Left cardiac atrium (tissue), 4 donors: Measurements from ENCODE around the gene ADM2. TPM values are rescaled to one million over a fixed set of nuclear protein-coding genes. Genes with fewer than 3 reads are reported as not detected.

Experiments used
- ATAC-seq, 2 donors: fragments of 200-7000 bp; cut with Tn5 transposase; one replicate each; pipeline ENCODE4 v1.9.1; 2020; ENCODE audit warnings: mild to moderate bottlenecking in 2 of 2, moderate library complexity in 2 of 2
- DNase-seq: peaks from one replicate; pipeline ENCODE4 v3.0.0-alpha.2; 2020
- intact Hi-C, 2 donors: fragments of 100-400 bp; cut with DNase I; formaldehyde crosslinking; loops; one replicate each; pipeline versions ENCODE4 v1.14.1 to v1.15.1; 2022 to 2023
- total RNA-seq, 2 donors: library from RNA; stranded (reverse); fragmentation: NEBNext Ultra II Directional; extraction: Animal tissue kit (Norgen Biotek cat#: 25700); gene quantifications; one replicate each; pipeline ENCODE4 v1.2.1, GENCODE V29; 2021
- donor health status: DM: no; HTN: yes; CAD: no.
- donor health status: DM: no; HTN: yes; CAD: no; lungs with severe emphysema.
- donor health status: DM: yes; HTN: yes; CAD: no.
- donor health status: Dilated cardiomyopathy.

Gene ADM2
- total RNA-seq, 2 donors from 2014 or later = 0.15 to 0.52 TPM

DNA sequence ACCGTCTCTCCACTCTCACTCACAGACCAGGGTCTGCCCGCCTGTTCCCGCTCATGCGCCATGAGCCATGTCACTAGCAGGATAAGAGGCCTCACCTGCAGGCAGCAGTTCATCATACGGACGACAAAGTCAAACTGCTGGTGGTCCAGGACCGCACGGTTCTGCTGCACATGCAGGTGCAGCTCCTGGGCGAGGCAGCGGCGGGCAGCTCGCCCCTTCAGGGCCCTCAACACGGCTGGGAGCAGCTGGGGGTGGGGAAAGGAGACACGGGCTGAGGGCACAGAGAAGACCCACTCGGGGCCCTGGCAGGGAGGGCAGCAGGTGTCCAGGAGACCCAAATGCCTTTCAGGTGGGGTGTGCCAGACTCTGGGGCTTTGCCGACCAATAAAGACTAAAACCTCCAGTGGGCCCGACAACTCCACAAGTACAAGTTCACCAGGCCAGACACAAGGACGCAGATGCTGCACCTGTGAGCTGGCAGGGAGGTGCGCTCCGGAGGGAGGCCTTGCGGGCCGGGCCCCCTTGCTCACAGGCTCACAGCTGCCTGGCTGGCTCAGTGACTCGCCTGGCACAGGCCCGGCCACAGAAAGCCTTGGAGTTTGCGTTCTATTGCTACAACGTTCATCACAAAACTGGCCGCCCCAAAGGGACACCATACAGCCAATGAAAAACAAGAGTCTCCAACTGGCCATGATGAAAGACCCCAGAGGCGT is 18.0 kb upstream of the ADM2 start:
- intact Hi-C loops = no loop called here
- DNase-seq (no peak), ATAC-seq (no peak)

DNA sequence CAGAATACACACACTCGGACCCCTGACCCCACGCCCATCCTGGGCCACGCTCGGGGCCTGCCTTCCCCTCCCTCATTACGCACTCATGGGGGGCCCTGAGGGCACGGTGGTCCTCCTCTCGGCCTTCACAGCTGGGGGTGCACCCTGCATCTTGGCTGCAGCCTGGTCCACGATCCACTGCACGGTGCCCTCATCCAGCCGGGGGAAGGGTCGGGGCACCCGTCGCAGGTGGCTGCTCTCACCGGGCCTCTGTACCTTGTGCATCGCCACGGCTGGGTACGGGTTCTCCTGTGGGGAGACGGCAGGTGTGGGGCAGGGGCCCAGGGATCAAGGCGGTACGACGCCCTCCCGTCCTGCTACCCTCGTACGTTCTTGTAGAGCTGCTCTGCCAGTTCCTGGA is 16.9 kb upstream of the ADM2 start:
- intact Hi-C loops = no loop called here
- no peak for DNase-seq

DNA sequence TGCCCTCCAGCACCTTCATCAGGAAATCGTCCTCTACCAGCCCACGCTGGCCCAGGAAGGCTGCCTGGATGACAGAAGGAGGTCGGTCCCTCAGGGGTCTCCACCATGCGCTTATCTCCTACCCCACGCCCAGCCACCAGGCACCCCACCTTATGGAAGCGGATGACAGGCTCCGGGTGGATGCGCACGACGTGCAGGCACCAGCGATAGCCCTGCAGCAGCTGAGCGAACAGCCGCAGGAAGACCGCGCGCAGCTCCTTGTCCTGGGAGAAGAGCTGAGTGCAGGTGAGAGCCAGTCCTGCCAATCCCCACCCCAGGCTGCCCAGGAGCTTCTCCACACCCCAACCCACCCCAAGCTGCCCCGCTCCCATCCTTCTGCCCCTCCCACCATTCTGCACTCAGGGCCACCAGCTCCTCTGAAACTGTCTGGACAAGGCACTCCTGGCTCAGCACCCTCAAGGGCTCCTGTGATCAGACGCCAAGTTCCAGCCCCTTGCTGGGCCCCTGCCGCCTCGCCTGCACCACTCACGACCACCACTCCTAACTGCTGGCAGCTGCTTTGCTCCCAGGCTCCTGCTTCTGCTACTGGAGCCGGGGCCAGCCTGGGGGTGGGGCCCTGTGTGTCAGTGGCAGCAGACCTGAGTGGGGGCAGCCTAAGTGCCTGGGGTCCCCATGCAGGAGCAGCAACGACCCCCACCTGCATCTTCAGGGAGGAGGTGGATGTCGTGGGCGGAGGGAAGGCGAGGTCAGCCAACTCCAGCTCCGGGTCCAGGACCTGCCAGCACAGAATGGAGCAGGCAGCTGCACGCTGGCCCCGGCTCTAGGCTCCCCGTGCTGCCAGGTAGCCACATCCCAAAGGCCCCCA is 16.0 kb upstream of the ADM2 start:
- ATAC-seq (no peak), DNase-seq (no peak)
- intact Hi-C loops = no loop called here

More for the DNA sequence above, 16.9 kb upstream of the ADM2 start:
- no peak for ATAC-seq

DNA sequence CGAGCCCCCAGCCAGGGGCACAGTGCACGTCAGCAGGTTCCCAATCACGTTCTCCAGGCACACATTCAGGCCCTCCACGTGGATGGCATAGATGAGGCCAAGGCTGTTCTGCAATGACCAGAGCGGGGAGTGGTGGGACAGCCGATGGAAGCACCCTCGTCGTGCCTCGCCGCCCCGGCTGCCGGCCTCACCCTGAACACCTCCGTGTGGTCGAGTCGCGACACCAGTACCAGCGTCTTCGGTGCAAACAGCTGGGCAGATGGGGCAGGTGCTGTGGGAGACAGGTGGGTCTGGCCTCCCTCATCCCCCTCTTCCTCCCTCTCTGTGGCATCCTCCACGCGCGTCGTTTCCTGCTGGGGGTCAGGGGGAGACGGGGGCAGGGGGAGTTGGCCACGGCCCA is 14.0 kb upstream of the ADM2 start:
- no peak for DNase-seq
- ATAC-seq = no peak
- intact Hi-C loops = no loop called here

GRCh38 chr22:50467773-50468440 is 13.4 kb upstream of the ADM2 start:
- no peak for DNase-seq
- intact Hi-C loops = no loop called here
- no peak for ATAC-seq

GRCh38 chr22:50468626-50469025 is 12.7 kb upstream of the ADM2 start:
- intact Hi-C loops = no loop called here
- ATAC-seq = no peak
- DNase-seq = no peak

DNA sequence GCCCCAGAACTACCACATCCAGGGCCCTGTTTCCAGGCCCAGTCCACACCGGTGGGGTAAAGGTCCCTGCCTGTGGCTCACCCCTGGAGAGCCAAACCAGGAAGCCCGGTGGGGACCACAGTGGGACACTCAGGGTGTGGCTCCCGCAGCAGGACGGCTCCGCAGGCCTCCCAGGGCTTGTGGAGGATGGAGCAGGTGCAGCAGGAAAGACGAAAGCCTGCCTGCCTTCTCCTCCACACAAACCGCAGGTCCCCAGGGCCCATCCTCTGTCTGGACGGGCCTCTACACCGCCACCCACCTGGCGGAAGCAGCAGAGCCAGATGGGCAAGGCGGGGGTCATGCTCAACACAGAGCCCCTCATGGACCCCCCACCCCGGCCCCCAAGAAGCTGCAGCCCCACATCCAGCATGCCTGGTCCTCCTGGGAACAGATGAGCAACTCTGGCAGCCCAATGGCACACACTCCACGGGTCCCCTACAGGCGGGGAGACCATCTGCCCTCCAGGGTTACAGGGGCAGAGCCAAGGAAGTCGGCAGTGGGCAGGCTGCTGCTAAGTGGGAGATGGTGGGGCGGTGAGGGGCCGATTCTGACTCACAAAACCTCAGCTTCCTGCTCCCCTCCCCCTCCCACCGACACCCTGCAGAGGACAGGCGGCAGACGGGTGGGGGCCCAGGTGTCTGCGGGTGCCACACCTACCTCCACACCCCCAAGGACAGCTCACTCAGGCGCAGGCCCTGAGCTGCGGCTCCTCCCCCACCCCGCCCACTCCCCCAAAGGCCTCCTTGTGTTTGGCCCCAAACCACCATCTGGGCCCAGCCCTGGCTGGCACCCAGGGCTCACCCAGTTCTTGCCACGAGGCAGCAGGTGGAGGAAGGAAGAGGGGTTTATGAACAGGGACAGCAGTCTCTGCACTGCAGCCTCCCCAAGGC is 11.7 kb upstream of the ADM2 start:
- ATAC-seq (peak; percentile 43 to 56), DNase-seq (peak; percentile 74)
- intact Hi-C loops = no loop called here

DNA sequence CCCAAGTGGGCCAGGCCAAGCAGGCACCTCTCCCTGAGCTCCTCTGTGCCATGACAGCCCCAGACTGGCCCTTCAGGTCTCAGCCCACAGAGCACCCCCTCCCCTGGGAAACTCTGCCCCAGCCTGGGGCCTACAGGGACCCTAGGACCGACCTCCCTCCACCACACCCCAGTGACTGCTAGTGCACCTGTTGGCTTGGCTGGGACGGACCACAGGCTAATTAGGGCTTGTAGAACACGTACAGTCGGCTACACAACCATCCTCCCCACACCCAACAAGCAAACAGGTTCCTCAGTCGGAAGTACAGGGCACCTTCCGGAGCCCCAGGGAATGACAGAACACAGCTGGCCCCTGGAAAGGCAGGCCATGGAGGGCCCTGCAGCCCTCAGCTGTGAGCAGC is 10.9 kb upstream of the ADM2 start:
- intact Hi-C loops = no loop called here
- no peak for ATAC-seq
- no peak for DNase-seq

DNA sequence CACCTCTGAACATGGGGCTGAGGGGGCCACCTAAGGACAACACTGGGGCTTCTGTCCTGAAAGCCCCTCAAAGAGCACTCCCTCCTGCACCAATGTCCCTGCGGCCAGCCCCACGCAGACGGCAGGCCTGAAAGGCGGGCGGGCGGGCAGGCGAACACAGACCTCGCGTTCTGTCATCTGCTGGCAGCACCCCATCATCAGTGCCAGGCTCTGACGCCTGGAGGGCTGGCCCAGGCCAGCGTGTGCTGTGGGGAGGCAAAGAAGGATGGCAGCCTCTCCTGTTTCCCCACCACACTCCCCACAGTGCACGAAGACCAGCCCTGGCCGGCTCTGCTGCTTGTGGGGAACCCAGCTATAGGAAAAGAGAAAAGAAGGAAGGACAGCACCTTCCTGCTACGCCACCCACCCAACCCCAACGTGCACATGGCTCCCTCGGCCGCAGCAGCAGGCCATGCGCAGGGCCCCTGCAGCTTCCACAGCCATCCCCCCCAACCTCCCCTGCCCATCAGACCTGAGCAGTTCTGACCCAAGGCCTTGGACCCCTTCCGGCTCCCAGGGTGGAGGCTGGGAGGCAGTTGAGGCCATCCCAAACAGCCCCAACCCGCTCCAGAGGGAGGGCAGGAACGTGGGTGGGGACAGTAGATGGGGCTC is 10.0 kb upstream of the ADM2 start:
- DNase-seq = no peak
- no peak for ATAC-seq
- intact Hi-C loops = no loop called here

- ATAC-seq = no peak
- intact Hi-C loops = no loop called here
- no peak for DNase-seq
These were observed 9.4 kb upstream of the ADM2 start for GRCh38 chr22:50471962-50472361.

DNA sequence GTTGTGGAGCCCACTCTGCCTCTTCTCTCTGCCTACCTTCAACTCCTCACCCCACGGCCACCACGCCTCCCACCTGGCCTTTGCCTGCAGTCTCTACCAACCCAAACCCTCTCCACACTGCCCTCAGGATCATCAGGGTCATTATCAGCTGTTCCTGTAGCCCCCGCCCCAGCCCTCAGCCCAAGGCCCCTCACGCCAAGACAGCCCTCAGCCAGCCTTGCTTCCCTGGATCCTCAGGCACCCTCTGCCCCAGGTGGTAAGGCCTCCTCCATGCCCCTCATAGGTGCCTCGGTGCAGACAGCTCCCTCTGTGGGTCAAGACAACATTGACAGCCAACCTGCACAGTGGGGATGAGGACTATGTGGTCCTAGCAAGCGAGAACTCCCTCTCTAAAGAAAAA is 8.3 kb upstream of the ADM2 start:
- intact Hi-C loops = no loop called here
- no peak for DNase-seq
- ATAC-seq = no peak

DNA sequence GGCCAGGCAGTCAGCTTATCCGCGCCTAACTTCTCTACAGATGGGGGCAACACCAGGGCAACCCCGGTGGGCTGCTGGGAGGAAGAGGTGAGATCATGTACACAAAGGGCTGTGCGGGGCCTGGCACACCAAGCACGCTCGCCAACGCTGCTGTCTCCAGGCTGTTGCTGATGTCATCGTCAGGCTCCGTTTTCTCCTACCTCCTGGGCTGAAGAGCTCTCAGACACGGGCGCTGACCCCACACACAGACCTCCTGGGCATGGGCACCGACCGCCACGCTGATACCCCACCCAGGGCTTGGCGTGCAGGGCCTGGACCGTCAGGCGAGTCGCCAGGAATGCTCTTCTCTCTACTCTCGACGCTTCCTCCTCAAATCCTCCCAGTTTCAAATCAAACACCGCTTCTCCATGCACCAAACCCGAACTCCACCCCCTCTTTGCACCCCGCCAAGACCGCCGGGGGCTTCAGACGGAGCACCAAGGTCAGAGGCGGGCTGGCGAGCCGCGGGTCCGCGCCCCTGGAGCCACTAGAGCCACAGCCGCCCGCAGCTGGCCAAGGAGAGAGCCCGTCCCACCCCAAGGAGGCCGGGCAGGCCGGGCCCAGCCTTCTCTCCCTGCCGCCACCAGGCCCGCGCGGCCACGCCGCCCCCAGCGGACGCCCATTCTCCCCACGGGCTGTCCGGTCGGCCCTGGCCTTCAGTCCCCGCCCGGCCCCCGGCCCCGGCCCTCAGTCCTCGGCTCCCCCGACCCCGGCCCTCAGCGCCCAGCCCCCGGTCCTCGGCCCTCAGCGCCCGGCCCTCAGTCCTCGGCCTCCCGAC is 7.3 kb upstream of the ADM2 start:
- ATAC-seq (peak; percentile 42 to 43), DNase-seq (no peak)
- intact Hi-C loops = no loop called here

DNA sequence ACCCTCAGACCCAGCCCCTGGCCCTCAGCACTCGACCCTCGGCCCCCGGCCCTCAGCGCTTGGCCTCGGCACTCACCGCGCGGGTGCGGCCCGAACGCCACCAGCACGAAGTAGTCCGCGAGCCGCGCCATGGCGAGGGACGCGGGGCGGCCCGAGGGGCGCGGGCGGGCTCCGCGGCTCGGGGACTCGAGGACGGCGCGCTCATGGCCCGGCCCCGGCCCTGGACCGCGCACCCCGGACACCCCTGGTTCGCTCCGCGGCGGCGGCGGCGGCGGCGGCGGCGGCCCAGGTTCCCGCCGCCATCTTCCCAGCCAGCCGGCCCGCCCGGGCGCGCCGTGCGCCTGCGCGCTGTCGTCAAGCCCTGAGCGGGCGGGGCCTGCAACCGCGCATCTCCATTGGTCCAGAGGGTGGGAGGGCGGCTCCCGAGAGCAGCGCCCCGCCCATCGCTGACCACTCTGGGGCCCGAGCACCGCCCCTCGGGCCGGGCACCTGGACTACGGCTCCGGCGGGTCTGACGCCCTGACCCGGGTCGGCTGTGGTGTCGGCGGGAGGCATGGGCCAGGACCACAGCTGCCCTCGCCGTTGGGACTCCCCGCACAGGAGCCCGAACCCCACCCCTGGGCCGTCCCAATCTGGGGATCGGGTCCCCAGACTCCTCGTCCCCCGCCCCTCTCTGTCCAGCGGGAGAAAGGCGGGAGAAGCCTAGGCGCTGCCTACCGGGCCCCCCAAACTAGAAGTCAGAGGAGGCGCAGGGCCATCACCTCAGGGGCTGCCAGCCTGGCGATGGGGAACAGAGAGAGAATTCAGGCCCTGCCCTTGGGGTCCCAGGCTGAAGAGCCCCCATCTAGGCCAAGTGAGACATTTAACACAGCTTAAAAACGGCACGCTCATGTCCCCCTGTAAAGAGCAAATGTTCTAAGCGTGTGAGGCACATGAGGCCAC is 6.4 kb upstream of the ADM2 start, which contains the start of gene SBF1:
Gene SBF1 (minus strand): TSS at position 326 of the 942 bp plus-strand sequence. CDS start 195 bp downstream, at position 131.
- intact Hi-C loops = no loop called here
- DNase-seq (peak; percentile 94), ATAC-seq (peak; percentile 97 to 98)

DNA sequence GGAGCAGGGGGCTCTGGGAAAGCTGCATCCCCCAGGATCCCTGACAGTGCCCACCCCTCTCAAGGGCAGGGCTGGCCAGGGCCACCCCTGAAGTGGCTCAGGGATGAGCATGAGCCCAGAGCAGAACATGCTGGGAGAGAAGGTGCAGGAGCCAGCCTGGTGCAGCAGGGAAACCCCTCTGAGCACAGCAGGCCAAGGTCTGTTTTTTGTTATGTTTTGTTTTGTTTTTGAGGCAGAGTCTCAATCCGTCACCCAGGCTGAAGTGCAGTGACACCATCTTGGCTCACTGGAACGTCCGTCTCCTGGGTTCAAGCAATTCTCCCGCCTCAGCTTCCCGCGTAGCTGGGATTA is 5.7 kb upstream of the ADM2 start:
- ATAC-seq = no peak
- intact Hi-C loops = no loop called here
- no peak for DNase-seq

GRCh38 chr22:50476868-50477267 is 4.5 kb upstream of the ADM2 start:
- intact Hi-C loops = no loop called here
- DNase-seq (no peak), ATAC-seq (no peak)

- ATAC-seq = no peak
- no peak for DNase-seq
- intact Hi-C loops = no loop called here
These were observed 3.4 kb upstream of the ADM2 start for GRCh38 chr22:50477923-50478322.

- no peak for DNase-seq
- no peak for ATAC-seq
- intact Hi-C loops = no loop called here
These were observed 1.6 kb upstream of the ADM2 start for GRCh38 chr22:50479721-50480120.
